GM12892 (cell line): Measurements from ENCODE around the gene JAZF1.

Experiments used
- POLR2A ChIP-seq: IDR thresholded peaks from 2 replicates; pipeline ENCODE4 v1.6.1; 2011; ENCODE audit warnings: low read depth, low read length, control low read depth
- POLR2AphosphoS5 ChIP-seq: IDR thresholded peaks from 2 replicates; pipeline ENCODE4 v1.6.1; 2011; ENCODE audit warnings: low read depth, low read length, control low read depth
- TAF1 ChIP-seq: IDR thresholded peaks from 2 replicates; pipeline ENCODE4 v1.6.1; 2011; ENCODE audit warnings: low read depth, mild to moderate bottlenecking, control low read depth, low read length, borderline replicate concordance

DNA sequence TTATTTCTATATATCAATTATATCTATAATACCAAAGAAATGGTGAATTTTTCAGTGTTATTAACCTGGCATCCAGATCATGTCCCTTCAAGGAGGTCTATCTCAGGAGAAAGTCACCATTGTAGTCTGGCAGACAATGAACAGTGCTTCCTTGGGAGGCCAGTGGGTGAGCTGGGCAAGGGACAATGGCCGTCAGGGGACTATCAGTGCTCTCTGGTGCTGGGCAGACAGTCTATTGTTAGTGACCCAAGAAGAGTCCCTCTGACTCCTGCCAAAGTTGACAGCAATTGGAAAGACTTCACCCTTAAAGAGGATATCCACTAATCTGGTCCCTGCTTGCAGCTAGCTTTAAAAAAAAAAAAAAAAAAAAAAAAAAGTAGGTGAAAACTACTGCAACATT lies 7.1 kb downstream of the JAZF1 start:
- TF ChIP-seq POLR2A, result no peak
- TF ChIP-seq POLR2AphosphoS5, result no peak
- no peak for TF ChIP-seq TAF1
